Skeletal muscle tissue (tissue), 4 donors: Measurements from ENCODE around the gene GPC6. TPM values are rescaled to one million over a fixed set of nuclear protein-coding genes. Genes with fewer than 3 reads are reported as not detected.

Experiments used
- H3K27ac ChIP-seq: one replicate; pipeline ENCODE4 v1.7.0; 2013; ENCODE audit warnings: mild to moderate bottlenecking, low read depth, low read length, inconsistent platforms
- H3K27me3 ChIP-seq, 3 donors: one replicate each; pipeline ENCODE4 v1.7.0; 2013; ENCODE audit warnings: low read length in 3 of 3; ENCODE audit not compliant: control insufficient read depth in 3 of 3, insufficient read depth in 3 of 3
- H3K36me3 ChIP-seq, 3 donors: one replicate each; pipeline ENCODE4 v1.7.0; 2013; ENCODE audit warnings: low read length in 3 of 3; ENCODE audit not compliant: control insufficient read depth in 3 of 3, insufficient read depth in 3 of 3
- H3K4me1 ChIP-seq, 3 donors: one replicate each; pipeline ENCODE4 v1.7.0; 2013; ENCODE audit warnings: low read length in 3 of 3, mild to moderate bottlenecking in 3 of 3; ENCODE audit not compliant: control insufficient read depth in 3 of 3, insufficient read depth in 3 of 3
- H3K4me3 ChIP-seq, 3 donors: one replicate each; pipeline ENCODE4 v1.7.0; 2013; ENCODE audit warnings: low read length in 3 of 3
- H3K9ac ChIP-seq, 3 donors: one replicate each; pipeline ENCODE4 v1.7.0; 2013; ENCODE audit warnings: low read length in 3 of 3, mild to moderate bottlenecking in 3 of 3, moderate library complexity in 2 of 3, low read depth in 1 of 3
- H3K9me3 ChIP-seq, 3 donors: one replicate each; pipeline ENCODE4 v1.7.0; 2013; ENCODE audit warnings: low read length in 3 of 3; ENCODE audit not compliant: control insufficient read depth in 3 of 3
- total RNA-seq: library from RNA; depleted of rRNA; stranded (reverse); fragments of >200 nt; gene quantifications from one replicate; pipeline ENCODE4 v1.2.3, GENCODE V29; 2014
- donor health status: Osteomylitis.

Gene GPC6
- total RNA-seq, 1 donor from 2014 or later: 7.8 TPM

- Histone ChIP-seq H3K36me3 (no peaks in the 10 kb centered on the region), H3K4me1 (peaks cover 0 to 3% (median 0%) of the 10 kb centered on the region in 3 donors), H3K9ac (no peak overlapping the region), H3K9me3 (no peaks in the 10 kb centered on the region), H3K27ac (no peak overlapping the region), H3K27me3 (no peaks in the 10 kb centered on the region), H3K4me3 (no peak overlapping the region)
Measured at GRCh38 chr13:94009701-94010100, 783.1 kb downstream of the GPC6 start.

GRCh38 chr13:94014461-94014860, 787.9 kb downstream of the GPC6 start:
- no peaks in the 10 kb centered on the region for H3K36me3 ChIP-seq
- H3K9ac ChIP-seq: no peak overlapping the region
- H3K4me3 ChIP-seq: no peak overlapping the region
- no peaks in the 10 kb centered on the region for H3K27me3 ChIP-seq
- H3K9me3 ChIP-seq: no peaks in the 10 kb centered on the region
- H3K27ac ChIP-seq: no peak overlapping the region
- peaks cover 0 to 3% (median 0%) of the 10 kb centered on the region in 3 donors for H3K4me1 ChIP-seq

DNA sequence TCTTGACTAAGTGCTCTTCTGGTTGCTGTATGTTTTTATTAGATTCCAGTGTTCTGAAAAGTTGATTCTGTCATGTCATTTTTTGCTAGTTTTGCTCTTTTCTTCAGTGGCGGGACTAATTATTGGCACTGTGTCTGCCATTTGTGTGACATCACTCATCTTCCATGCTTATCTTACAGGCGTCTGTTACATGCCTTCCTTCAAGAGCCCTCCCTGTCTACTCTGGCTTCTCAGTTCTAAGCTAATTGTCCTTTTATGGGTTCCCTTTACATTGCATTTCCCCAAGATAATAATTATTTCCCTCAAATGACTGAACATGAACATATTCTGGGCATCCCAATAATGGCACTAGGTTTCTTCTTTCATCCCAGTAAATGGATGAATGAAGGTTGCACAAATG, 793.8 kb downstream of the GPC6 start:
- H3K4me1 ChIP-seq: no peaks in the 10 kb centered on the region

GRCh38 chr13:94020833-94021232, 794.2 kb downstream of the GPC6 start:
- Histone ChIP-seq H3K27ac (no peak overlapping the region), H3K27me3 (no peaks in the 10 kb centered on the region), H3K4me1 (no peaks in the 10 kb centered on the region), H3K9ac (no peak overlapping the region), H3K36me3 (no peaks in the 10 kb centered on the region), H3K4me3 (no peak overlapping the region), H3K9me3 (no peaks in the 10 kb centered on the region)

More for the DNA sequence above, 793.8 kb downstream of the GPC6 start:
- no peaks in the 10 kb centered on the region for H3K9me3 ChIP-seq
- H3K27me3 ChIP-seq: no peaks in the 10 kb centered on the region
- H3K4me3 ChIP-seq: no peak overlapping the region
- H3K9ac ChIP-seq: no peak overlapping the region
- H3K36me3 ChIP-seq: no peaks in the 10 kb centered on the region
- H3K27ac ChIP-seq: no peak overlapping the region

DNA sequence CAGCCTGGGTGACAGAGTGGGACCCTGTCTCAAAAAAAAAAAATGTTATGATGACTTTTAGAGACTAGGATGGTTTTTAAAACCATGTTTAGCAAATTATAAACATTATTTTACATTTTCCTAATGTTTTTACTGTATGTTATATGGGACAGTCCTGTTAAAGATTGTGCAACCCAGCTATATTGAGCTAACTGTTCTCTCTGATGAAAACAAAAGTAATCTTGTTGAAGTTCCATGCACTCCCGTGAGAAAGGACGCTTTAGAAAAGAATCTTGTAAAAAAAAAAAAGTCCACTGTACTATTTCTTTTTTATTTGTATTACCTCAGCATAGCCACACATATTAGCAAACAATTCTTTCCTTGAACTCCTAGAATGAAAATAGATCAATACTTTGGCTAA, 801.6 kb downstream of the GPC6 start:
- H3K4me1 ChIP-seq: no peaks in the 10 kb centered on the region
- H3K9me3 ChIP-seq: no peaks in the 10 kb centered on the region
- no peak overlapping the region for H3K4me3 ChIP-seq
- no peak overlapping the region for H3K27ac ChIP-seq
- H3K36me3 ChIP-seq: no peaks in the 10 kb centered on the region
- H3K9ac ChIP-seq: no peak overlapping the region
- H3K27me3 ChIP-seq: no peaks in the 10 kb centered on the region

- Histone ChIP-seq H3K27me3 (no peaks in the 10 kb centered on the region), H3K9me3 (no peaks in the 10 kb centered on the region), H3K4me3 (no peak overlapping the region), H3K4me1 (no peaks in the 10 kb centered on the region), H3K9ac (no peak overlapping the region), H3K27ac (no peak overlapping the region), H3K36me3 (no peaks in the 10 kb centered on the region)
Measured at GRCh38 chr13:94028650-94029049, 802.0 kb downstream of the GPC6 start.

DNA sequence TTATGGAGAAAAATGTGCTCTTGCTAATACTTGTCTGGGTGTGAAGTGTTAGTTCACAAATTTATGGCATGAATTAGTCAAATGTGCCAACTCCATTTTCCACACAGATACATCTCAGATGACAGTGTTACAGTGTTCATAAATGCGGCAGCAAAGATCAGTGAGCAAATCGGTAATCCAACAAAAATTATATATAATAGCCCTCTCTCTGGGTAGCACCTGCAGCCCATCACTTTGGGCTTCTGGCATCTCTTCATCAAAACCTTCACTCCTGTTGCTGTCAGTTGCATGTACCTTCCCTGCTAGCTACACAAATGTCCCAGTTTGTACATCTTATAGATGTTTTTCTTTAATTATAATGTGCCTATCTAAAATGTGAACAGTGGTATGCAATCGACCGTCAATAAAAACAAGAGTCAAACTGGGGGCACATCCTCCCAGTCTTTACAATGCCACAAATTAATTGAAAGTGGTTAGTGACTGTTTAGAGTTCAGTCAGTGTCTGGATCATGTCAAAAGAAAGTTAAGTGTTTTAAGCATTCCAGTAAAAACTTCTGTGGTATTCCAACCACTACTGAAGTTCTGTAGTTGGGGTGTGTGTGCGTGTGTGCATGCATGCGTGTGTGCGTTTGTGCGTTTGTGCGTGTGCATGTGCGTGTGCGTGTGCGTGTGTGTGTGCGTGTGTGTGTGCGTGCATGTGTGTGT, 804.0 kb downstream of the GPC6 start:
- H3K4me1 ChIP-seq: no peaks in the 10 kb centered on the region
- no peaks in the 10 kb centered on the region for H3K27me3 ChIP-seq
- no peak overlapping the region for H3K4me3 ChIP-seq
- no peak overlapping the region for H3K27ac ChIP-seq
- H3K36me3 ChIP-seq: no peaks in the 10 kb centered on the region
- H3K9me3 ChIP-seq: no peaks in the 10 kb centered on the region
- no peak overlapping the region for H3K9ac ChIP-seq

DNA sequence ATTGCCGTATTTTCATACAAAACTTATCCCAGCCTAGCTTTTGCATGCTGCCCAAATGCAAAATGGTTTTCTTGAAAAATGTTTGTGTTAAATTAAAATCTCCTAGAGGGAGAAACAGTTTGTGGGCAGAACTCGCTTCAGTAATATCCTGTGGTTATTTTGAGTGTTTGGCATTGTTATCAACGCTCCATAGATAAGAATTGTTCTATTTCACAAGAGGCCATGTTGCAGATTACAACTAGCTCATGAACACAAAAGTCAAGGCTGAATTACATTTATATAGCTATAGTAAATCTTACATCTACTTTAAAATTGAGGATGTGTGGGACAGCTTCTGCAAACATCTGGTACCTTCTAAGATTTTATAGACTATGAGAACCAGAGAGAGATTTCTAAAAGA, 805.0 kb downstream of the GPC6 start:
- Histone ChIP-seq H3K9me3 (no peaks in the 10 kb centered on the region), H3K36me3 (no peaks in the 10 kb centered on the region), H3K9ac (no peak overlapping the region), H3K27me3 (no peaks in the 10 kb centered on the region), H3K4me3 (no peak overlapping the region), H3K4me1 (no peaks in the 10 kb centered on the region), H3K27ac (no peak overlapping the region)

GRCh38 chr13:94033098-94033497, 806.5 kb downstream of the GPC6 start:
- Histone ChIP-seq H3K36me3 (no peaks in the 10 kb centered on the region), H3K9me3 (no peaks in the 10 kb centered on the region), H3K27me3 (no peaks in the 10 kb centered on the region), H3K27ac (no peak overlapping the region), H3K9ac (no peak overlapping the region), H3K4me3 (no peak overlapping the region), H3K4me1 (no peaks in the 10 kb centered on the region)

- Histone ChIP-seq H3K4me1 (no peaks in the 10 kb centered on the region), H3K27me3 (no peaks in the 10 kb centered on the region), H3K27ac (no peak overlapping the region), H3K36me3 (no peaks in the 10 kb centered on the region), H3K9me3 (no peaks in the 10 kb centered on the region), H3K4me3 (no peak overlapping the region), H3K9ac (no peak overlapping the region)
Measured at GRCh38 chr13:94033830-94034642, 807.4 kb downstream of the GPC6 start.
